OCI-LY1 (cell line): ENCODE results near the gene CCDC40.

Experiments
- H2AFZ ChIP-seq: fragments of 200-600 bp; sonication (generic), shearing (Covaris generic); 2 replicates; pipeline ENCODE4 v1.6.0; 2014; ENCODE audit warnings: antibody characterized with exemption, mild to moderate bottlenecking, low read length
- H3F3A ChIP-seq: fragments of 200-600 bp; sonication (generic), shearing (Covaris generic); 2 replicates; pipeline ENCODE4 v1.6.0; 2014; ENCODE audit warnings: mild to moderate bottlenecking, antibody characterized with exemption, low read length, moderate library complexity; ENCODE audit not compliant: insufficient read depth
- H3K27ac ChIP-seq: fragments of 200-600 bp; sonication (generic); 2 replicates; pipeline ENCODE4 v1.5.1; 2014; ENCODE audit warnings: low read length, mixed run types, mild to moderate bottlenecking, low read depth; ENCODE audit not compliant: poor library complexity, severe bottlenecking
- H3K27me3 ChIP-seq: fragments of 200-600 bp; sonication (generic); 2 replicates; pipeline ENCODE4 v1.6.0; 2014; ENCODE audit warnings: antibody characterized with exemption, mild to moderate bottlenecking, low read length, moderate library complexity; ENCODE audit not compliant: insufficient read depth
- H3K36me3 ChIP-seq: fragments of 200-600 bp; sonication (generic); 2 replicates; pipeline ENCODE4 v1.6.1; 2014; ENCODE audit warnings: mild to moderate bottlenecking, antibody characterized with exemption, low read length, moderate library complexity, mixed read lengths; ENCODE audit not compliant: insufficient read depth
- H3K4me1 ChIP-seq: fragments of 200-600 bp; sonication (generic); 2 replicates; pipeline ENCODE4 v1.5.1; 2014; ENCODE audit warnings: mild to moderate bottlenecking, low read length, moderate library complexity; ENCODE audit not compliant: insufficient read depth, severe bottlenecking
- H3K4me2 ChIP-seq: fragments of 200-600 bp; sonication (generic), shearing (Covaris generic); 2 replicates; pipeline ENCODE4 v1.6.1; 2014; ENCODE audit warnings: low read length
- H3K4me3 ChIP-seq: fragments of 200-600 bp; sonication (generic); 2 replicates; pipeline ENCODE4 v1.5.1; 2014; ENCODE audit warnings: low read length, low read depth, mild to moderate bottlenecking, mixed read lengths; ENCODE audit not compliant: poor library complexity, severe bottlenecking
- H3K79me2 ChIP-seq: fragments of 200-600 bp; shearing (Covaris generic); 2 replicates; pipeline ENCODE4 v1.6.1; 2016; ENCODE audit warnings: mixed run types, low read length, mixed read lengths; ENCODE audit not compliant: insufficient read depth
- H3K9ac ChIP-seq: fragments of 200-600 bp; sonication (generic), shearing (Covaris generic); 2 replicates; pipeline ENCODE4 v1.6.1; 2014; ENCODE audit warnings: mild to moderate bottlenecking, low read length, mixed read lengths
- H3K9me2 ChIP-seq: fragments of 200-600 bp; sonication (generic), shearing (Covaris generic); 2 replicates; pipeline ENCODE4 v1.6.1; 2014; ENCODE audit warnings: low read depth, mild to moderate bottlenecking, low read length, mixed read lengths
- H3K9me3 ChIP-seq: fragments of 200-600 bp; shearing (Covaris generic); 2 replicates; pipeline ENCODE4 v1.6.1; 2014; ENCODE audit warnings: low read length, mixed read lengths
- H4K20me1 ChIP-seq: fragments of 200-600 bp; sonication (generic), shearing (Covaris generic); 2 replicates; pipeline ENCODE4 v1.6.0; 2016; ENCODE audit warnings: mild to moderate bottlenecking, low read length; ENCODE audit not compliant: insufficient read depth
- EZH2 ChIP-seq: fragments of 200-600 bp; sonication (generic), shearing (Covaris generic); IDR thresholded peaks from 2 replicates; pipeline ENCODE4 v1.8.0; 2017; ENCODE audit warnings: borderline replicate concordance, mixed run types, mild to moderate bottlenecking, antibody characterized with exemption, low read length, moderate library complexity, mixed read lengths
- TF ChIP-seq, protein P1 (sequence below): fragments of 200-600 bp; sonication (generic), shearing (Covaris generic); IDR thresholded peaks from 2 replicates; pipeline ENCODE4 v1.5.1; 2017; ENCODE audit warnings: mild to moderate bottlenecking, antibody characterized with exemption, low read length, moderate library complexity, mixed read lengths

CCDC40 gene

DNA sequence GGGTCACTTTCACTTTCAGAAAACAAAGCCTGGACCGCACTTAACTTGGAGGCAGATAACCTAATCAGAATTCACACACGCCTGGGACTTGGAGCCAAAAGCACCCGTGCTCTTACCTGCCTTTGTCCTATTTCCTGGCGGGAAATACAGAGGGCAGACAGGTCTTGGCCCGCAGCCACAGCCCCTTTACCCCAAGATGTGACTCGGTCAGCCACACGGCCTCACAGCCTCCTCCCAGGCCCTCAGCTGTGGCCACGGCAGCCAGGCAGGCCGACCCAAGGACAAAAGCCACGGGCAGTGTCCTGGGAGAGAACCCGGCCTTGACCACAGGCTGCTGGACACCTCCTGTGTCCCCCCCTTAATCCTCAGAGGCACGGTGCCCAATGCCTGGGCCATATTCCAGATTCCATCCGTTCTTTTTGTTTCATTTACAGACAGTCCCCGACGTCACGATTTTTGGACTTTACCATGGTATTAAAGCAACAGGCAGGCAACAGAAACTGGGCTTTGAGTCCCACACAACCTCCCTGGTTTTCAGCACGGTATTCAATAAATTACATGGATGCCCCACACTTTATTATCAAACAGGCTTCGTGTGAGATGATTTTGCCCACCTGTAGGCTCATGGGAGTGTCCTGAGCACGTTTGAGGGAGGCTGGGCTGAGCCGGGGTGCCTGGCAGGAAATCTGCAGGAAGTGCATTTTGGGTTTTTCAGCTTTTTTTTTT, 34.8 kb downstream of the CCDC40 start:
- Histone ChIP-seq H3K36me3 (no peaks in the 10 kb centered on the region), H3K9me2 (no peaks in the 10 kb centered on the region), H3K9me3 (no peaks in the 10 kb centered on the region), H3K27me3 (peaks cover 5% of the 10 kb centered on the region), H3K9ac (no peak overlapping the region), H3K4me1 (no peaks in the 10 kb centered on the region), H4K20me1 (no peaks in the 10 kb centered on the region), H3K27ac (no peak overlapping the region), H3F3A (no peaks in the 10 kb centered on the region), H2AFZ (no peak overlapping the region), H3K79me2 (no peaks in the 10 kb centered on the region), H3K4me2 (no peak overlapping the region), H3K4me3 (no peak overlapping the region)
- TF ChIP-seq EZH2, result no peak
- TF ChIP-seq, protein P1, sequence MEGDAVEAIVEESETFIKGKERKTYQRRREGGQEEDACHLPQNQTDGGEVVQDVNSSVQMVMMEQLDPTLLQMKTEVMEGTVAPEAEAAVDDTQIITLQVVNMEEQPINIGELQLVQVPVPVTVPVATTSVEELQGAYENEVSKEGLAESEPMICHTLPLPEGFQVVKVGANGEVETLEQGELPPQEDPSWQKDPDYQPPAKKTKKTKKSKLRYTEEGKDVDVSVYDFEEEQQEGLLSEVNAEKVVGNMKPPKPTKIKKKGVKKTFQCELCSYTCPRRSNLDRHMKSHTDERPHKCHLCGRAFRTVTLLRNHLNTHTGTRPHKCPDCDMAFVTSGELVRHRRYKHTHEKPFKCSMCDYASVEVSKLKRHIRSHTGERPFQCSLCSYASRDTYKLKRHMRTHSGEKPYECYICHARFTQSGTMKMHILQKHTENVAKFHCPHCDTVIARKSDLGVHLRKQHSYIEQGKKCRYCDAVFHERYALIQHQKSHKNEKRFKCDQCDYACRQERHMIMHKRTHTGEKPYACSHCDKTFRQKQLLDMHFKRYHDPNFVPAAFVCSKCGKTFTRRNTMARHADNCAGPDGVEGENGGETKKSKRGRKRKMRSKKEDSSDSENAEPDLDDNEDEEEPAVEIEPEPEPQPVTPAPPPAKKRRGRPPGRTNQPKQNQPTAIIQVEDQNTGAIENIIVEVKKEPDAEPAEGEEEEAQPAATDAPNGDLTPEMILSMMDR, result no peak

GRCh38 chr17:80072410-80072809, 36.0 kb downstream of the CCDC40 start:
- H3K9ac ChIP-seq, result no peak overlapping the region
- H4K20me1 ChIP-seq, result no peaks in the 10 kb centered on the region
- H3K9me2 ChIP-seq, result no peaks in the 10 kb centered on the region
- no peak overlapping the region for H3K27ac ChIP-seq
- no peak overlapping the region for H2AFZ ChIP-seq
- H3K9me3 ChIP-seq, result no peaks in the 10 kb centered on the region
- no peaks in the 10 kb centered on the region for H3F3A ChIP-seq
- H3K36me3 ChIP-seq, result no peaks in the 10 kb centered on the region
- no peak overlapping the region for H3K4me2 ChIP-seq
- no peak overlapping the region for H3K4me3 ChIP-seq
- no peaks in the 10 kb centered on the region for H3K4me1 ChIP-seq
- H3K27me3 ChIP-seq, result peaks cover 3% of the 10 kb centered on the region
- no peak for TF ChIP-seq EZH2
- TF ChIP-seq, protein P1, result no peak
- no peaks in the 10 kb centered on the region for H3K79me2 ChIP-seq

DNA sequence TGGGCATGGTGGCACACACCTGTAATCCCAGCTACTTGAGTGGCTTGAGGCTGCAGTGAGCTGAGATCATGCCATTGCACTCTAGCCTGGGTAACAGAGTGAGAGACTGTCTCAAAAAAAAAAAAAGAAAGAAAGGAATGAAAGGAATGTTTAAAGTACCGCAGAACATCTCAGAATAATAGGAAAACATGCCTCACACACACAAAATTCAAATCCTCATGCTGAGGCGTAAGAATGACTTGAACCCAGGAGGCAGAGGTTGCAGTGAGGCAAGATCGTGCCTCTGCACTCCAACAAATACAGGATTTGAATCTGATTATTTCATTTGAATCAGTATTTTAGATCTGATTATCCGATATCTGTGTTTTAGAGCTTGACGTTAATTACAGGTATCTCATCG, 43.6 kb downstream of the CCDC40 start:
- no peaks in the 10 kb centered on the region for H3K4me1 ChIP-seq
- H3K9ac ChIP-seq, result no peak overlapping the region
- no peaks in the 10 kb centered on the region for H3K79me2 ChIP-seq
- no peaks in the 10 kb centered on the region for H3K27me3 ChIP-seq
- no peak for TF ChIP-seq EZH2
- TF ChIP-seq, protein P1, result no peak
- no peaks in the 10 kb centered on the region for H3K9me2 ChIP-seq
- no peaks in the 10 kb centered on the region for H3K36me3 ChIP-seq
- H3F3A ChIP-seq, result no peaks in the 10 kb centered on the region
- H3K4me2 ChIP-seq, result no peak overlapping the region
- no peaks in the 10 kb centered on the region for H4K20me1 ChIP-seq
- H3K27ac ChIP-seq, result no peak overlapping the region
- no peak overlapping the region for H2AFZ ChIP-seq
- H3K4me3 ChIP-seq, result no peak overlapping the region
- no peaks in the 10 kb centered on the region for H3K9me3 ChIP-seq
